Measurements from ENCODE around the gene ANXA6. TPM values are rescaled to one million over a fixed set of nuclear protein-coding genes. Genes with fewer than 3 reads are reported as not detected.

Gene ANXA6
- polyA plus RNA-seq, 1 donor, result 325 TPM

- no peak for DNase-seq (ENCODE audit: low read depth)
Observed at GRCh38 chr5:151130235-151130921, 27.2 kb downstream of the ANXA6 start.

- no peak for DNase-seq (ENCODE audit: low read depth)
Observed at GRCh38 chr5:151128817-151129216, 28.8 kb downstream of the ANXA6 start.

GRCh38 chr5:151127926-151128325 lies 29.7 kb downstream of the ANXA6 start:
- DNase-seq (ENCODE audit: low read depth), result no peak

GRCh38 chr5:151126199-151126645 lies 31.4 kb downstream of the ANXA6 start:
- no peak for DNase-seq (ENCODE audit: low read depth)

- DNase-seq (ENCODE audit: low read depth), result no peak
Observed at GRCh38 chr5:151125421-151125820, 32.2 kb downstream of the ANXA6 start.

- DNase-seq (ENCODE audit: low read depth), result no peak
Observed at GRCh38 chr5:151123897-151124751, 33.5 kb downstream of the ANXA6 start.

- no peak for DNase-seq (ENCODE audit: low read depth)
Observed at GRCh38 chr5:151122828-151123227, 34.8 kb downstream of the ANXA6 start.

- DNase-seq (ENCODE audit: low read depth), result no peak
Observed at GRCh38 chr5:151121665-151122064, 35.9 kb downstream of the ANXA6 start.

GRCh38 chr5:151121095-151121494 lies 36.5 kb downstream of the ANXA6 start:
- no peak for DNase-seq (ENCODE audit: low read depth)

- DNase-seq (ENCODE audit: low read depth), result no peak
Observed at GRCh38 chr5:151118913-151119575, 38.5 kb downstream of the ANXA6 start.

GRCh38 chr5:151115272-151115905 lies 42.2 kb downstream of the ANXA6 start:
- no peak for DNase-seq (ENCODE audit: low read depth)

GRCh38 chr5:151113651-151114050 lies 43.9 kb downstream of the ANXA6 start:
- DNase-seq (ENCODE audit: low read depth), result no peak

GRCh38 chr5:151110992-151111391 lies 46.6 kb downstream of the ANXA6 start:
- DNase-seq (ENCODE audit: low read depth), result no peak

GRCh38 chr5:151110122-151110681 lies 47.4 kb downstream of the ANXA6 start:
- DNase-seq (ENCODE audit: low read depth), result no peak

- no peak for DNase-seq (ENCODE audit: low read depth)
Observed at GRCh38 chr5:151108566-151108965, 49.0 kb downstream of the ANXA6 start.

- no peak for DNase-seq (ENCODE audit: low read depth)
Observed at GRCh38 chr5:151107738-151108520, 49.6 kb downstream of the ANXA6 start.

- DNase-seq (ENCODE audit: low read depth), result no peak
Observed at GRCh38 chr5:151107084-151107483, 50.5 kb downstream of the ANXA6 start.

GRCh38 chr5:151106509-151106908 lies 51.1 kb downstream of the ANXA6 start:
- no peak for DNase-seq (ENCODE audit: low read depth)

GRCh38 chr5:151106043-151106442 lies 51.5 kb downstream of the ANXA6 start:
- DNase-seq (ENCODE audit: low read depth), result no peak

- no peak for DNase-seq (ENCODE audit: low read depth)
Observed at GRCh38 chr5:151105561-151105960, 52.0 kb downstream of the ANXA6 start.

- no peak for DNase-seq (ENCODE audit: low read depth)
Observed at GRCh38 chr5:151104795-151105194, 52.8 kb downstream of the ANXA6 start.

Measured in forelimb muscle (tissue), 1 donor.